Stimulated activated memory B cell treated with anti-CD40 and anti-IgM and Interleukin-4, amounts not matched to agents 10 μg/mL and 1 μg/mL and 100 μg/mL, for 72 hours (primary cell): Measurements from ENCODE around the gene MBP.
A peak's percentile ranks its signal among the peaks of the same experiment; 100 is the strongest.
"Not testable (repeated sequence)": the region's sequence is repeated elsewhere in the genome, so short reads cannot be mapped to it uniquely, and the experiment has no call there.

Experiments used
- ATAC-seq: fragments of 150-1000 bp; cut with Tn5 transposase; 2 replicates; pipeline ENCODE4 v1.10.0; 2021
- H3K27ac Mint-ChIP-seq: one replicate; pipeline ENCODE4 v1.8.0; 2022; ENCODE audit warnings: mild to moderate bottlenecking, mixed read lengths
- H3K27me3 Mint-ChIP-seq: one replicate; pipeline ENCODE4 v1.8.0; 2022; ENCODE audit warnings: mixed read lengths
- H3K36me3 Mint-ChIP-seq: one replicate; pipeline ENCODE4 v1.8.0; 2022; ENCODE audit warnings: mixed read lengths
- H3K4me1 Mint-ChIP-seq: one replicate; pipeline ENCODE4 v1.8.0; 2022; ENCODE audit warnings: mixed read lengths
- H3K4me3 Mint-ChIP-seq: one replicate; pipeline ENCODE4 v1.8.0; 2022; ENCODE audit warnings: mild to moderate bottlenecking, moderate library complexity, mixed read lengths
- H3K9me3 Mint-ChIP-seq: one replicate; pipeline ENCODE4 v1.8.0; 2022; ENCODE audit warnings: mixed read lengths

The MBP gene

DNA sequence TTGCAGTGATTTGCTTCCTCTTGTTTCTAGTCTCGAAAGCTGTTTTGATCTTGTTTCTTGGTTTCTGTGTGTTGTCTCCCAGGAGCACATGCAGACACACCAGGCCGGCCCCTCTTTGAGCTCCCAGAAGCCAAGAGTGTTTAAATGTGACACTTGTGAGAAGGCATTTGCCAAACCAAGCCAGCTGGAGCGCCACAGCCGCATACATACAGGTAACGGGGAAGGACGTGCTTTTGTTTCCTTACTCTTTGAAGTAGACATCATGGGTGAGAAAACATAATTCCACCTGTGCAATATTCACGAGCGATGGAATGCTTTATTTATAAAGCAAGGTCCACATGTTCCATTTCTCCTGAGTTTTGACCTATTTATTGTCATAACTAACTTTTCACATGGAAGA is 173.0 kb downstream of the MBP start:
- Mint-ChIP-seq H3K4me1 (peaks cover 8% of the 10 kb centered on the region), H3K27ac (peak overlapping the region; percentile 13), H3K4me3 (no peak overlapping the region), H3K27me3 (no peaks in the 10 kb centered on the region), H3K9me3 (peaks cover 3% of the 10 kb centered on the region), H3K36me3 (peaks cover 79% of the 10 kb centered on the region)
- no peak for ATAC-seq

DNA sequence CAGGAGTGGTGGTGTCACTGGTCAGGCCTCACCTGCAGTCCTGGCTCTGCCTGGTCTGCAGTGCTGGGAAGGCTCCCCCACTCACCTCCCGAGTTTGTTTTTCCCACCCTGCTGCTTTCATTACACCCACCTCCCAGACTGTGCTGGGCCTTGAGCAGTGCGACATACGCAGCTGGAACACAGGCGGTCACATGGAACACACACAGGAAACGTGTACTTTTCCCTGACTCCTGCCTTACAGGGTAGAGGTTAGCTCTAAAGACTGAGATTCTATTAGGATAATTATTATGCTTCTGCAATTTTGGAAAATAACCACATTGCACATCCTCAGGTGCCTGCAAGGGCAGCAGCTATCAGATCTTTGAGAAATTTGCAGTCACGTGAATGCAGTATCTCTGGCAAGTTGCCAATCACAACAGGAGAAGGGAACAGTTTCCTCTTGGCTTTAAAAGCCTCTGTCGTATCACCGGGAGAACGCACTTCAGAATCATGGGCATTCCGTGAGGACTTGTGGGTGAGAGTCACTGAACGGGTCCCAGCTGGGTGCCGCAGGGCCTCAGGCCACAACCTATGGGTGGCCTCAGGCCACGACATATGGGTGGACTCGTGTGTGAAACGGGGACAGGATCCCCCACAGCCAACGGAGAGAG is 173.8 kb downstream of the MBP start:
- Mint-ChIP-seq H3K4me1 (peaks cover 8% of the 10 kb centered on the region), H3K36me3 (peaks cover 75% of the 10 kb centered on the region), H3K27ac (peak overlapping the region; percentile 13), H3K27me3 (no peaks in the 10 kb centered on the region), H3K9me3 (peaks cover under 1% of the 10 kb centered on the region), H3K4me3 (no peak overlapping the region)
- no peak for ATAC-seq

DNA sequence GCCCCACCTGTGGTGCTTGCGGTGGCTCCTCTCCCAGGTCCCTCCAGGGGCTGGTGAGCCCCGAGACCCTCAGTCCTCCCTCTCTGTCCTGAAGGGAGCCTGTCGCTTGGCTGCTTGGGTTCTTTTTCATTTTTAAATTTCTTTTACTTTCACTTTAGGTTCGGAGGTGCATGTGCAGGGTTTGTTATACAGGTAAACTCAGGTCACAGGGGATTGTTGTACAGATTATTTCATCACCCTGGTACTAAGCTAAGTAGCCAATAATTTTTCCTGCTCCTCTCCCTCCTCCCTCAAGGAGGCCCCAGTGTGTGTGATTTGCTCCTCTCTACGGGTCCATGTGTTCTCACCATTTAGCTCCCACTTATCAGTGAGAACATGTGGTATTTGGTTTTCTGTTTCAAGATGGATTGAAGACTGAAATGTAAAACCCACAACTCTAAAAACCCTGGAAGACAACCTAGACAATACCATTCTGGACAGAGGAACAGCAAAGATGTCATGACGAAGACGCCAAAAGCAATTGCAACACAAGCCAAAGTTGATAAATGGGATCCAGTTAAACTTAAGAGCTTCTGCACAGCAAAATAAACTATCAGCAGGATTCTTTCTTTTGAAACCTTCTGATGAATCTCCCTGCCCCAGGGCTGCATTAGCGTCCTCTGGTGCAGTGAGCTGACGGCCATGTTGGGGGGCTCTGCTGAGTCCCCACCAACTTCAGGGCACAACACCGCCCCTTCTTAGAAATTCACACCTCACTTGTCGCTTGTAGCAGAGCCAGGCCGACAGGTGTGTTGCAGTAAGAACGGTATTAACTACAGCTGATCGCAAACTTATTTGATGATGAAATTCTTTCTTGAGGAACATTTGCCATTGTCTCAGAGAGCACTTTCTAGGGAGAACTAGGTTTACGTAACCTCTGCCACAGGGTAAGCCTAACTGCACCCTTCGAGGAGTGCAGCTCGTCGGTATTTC is 174.9 kb downstream of the MBP start:
- H3K4me3 Mint-ChIP-seq = no peak overlapping the region
- no peaks in the 10 kb centered on the region for H3K27me3 Mint-ChIP-seq
- no peak for ATAC-seq
- peaks cover 71% of the 10 kb centered on the region for H3K36me3 Mint-ChIP-seq
- no peaks in the 10 kb centered on the region for H3K9me3 Mint-ChIP-seq
- H3K27ac Mint-ChIP-seq = peak overlapping the region; percentile 66
- peaks cover 8% of the 10 kb centered on the region for H3K4me1 Mint-ChIP-seq

DNA sequence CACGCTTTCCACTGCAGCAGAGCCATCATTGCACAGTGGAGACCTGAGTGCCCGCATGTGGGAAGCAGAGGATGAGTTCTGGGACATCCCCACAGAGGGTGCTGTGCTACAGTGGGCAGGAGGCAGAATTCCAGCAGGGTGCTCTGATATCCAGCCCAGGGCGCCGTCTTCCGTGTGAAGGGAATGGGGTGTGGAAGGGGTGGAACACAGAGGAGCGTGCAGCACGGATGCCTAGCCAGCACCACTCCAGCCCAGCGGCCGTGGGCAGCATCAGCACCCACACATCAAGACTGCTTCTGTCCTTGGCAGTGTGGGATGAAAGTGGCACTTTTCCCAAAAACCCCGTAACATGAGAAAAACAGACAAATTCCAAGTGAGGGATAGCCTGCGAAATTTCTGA is 175.9 kb downstream of the MBP start:
- Mint-ChIP-seq H3K9me3 (no peaks in the 10 kb centered on the region), H3K27ac (peak overlapping the region; percentile 66), H3K36me3 (peaks cover 69% of the 10 kb centered on the region), H3K4me3 (no peak overlapping the region), H3K27me3 (no peaks in the 10 kb centered on the region), H3K4me1 (peaks cover 8% of the 10 kb centered on the region)
- ATAC-seq = no peak

DNA sequence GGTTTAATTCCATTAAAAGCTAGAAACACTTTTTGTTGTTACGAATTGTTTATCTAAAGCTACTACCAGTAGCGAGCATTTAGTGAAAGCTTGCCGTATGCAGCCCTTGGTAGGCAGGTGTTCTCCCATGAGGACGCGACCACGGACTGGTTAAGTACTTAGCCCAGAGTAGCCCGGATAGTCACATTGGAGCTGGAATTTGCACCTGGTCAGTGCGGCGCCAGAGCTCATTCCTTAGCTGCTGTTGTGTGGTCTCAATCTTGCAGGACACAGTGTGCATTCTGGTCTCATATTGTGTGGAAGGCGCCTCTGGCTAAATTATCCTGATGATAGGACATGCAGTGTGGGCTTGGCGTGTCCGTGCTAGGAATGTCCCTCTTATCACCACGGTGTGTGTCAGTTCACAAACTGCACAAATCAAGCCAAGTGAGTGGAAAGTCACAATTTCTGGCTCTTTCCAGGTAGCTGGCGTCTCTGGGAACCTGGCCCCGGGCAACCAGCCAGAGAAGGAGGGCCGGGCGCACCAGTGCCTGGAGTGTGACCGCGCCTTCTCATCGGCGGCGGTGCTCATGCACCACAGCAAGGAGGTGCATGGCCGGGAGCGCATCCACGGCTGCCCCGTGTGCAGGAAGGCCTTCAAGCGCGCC is 176.9 kb downstream of the MBP start:
- H3K4me3 Mint-ChIP-seq = no peak overlapping the region
- H3K9me3 Mint-ChIP-seq = no peaks in the 10 kb centered on the region
- no peak for ATAC-seq
- H3K27me3 Mint-ChIP-seq = no peaks in the 10 kb centered on the region
- H3K36me3 Mint-ChIP-seq = peaks cover 67% of the 10 kb centered on the region
- H3K27ac Mint-ChIP-seq = no peak overlapping the region
- H3K4me1 Mint-ChIP-seq = peaks cover 7% of the 10 kb centered on the region

DNA sequence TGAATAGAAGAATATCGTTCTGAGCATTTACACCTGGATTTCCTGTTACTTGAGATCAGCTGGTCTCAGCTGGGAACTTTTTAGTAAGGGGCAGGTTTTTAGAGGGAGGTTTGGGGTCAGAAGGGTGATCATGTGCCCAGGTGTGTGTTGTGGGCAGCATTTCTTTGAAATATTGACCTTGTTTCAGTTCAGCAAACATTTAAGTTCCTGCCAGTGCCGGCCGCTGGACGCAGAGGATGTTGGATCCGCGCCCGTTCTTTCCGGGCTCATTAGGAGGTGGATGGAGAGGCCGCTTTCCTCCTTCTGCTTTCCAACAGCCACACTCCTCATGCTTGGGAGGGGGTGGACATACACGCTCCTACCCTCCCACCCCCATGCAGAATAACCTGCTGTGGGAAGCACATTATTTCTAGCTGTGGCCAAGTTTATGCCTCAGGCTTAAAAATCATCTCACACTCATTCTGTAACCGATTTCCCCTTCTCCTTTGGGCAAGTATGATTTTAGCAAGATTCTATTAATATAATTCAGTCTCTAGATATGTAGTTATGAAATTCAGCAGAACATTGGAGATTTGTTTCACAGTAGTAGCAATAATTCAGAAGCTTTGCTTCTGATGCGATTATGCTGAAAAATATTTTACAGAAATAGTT is 178.9 kb downstream of the MBP start:
- peaks cover 60% of the 10 kb centered on the region for H3K36me3 Mint-ChIP-seq
- H3K9me3 Mint-ChIP-seq = no peaks in the 10 kb centered on the region
- H3K27me3 Mint-ChIP-seq = no peaks in the 10 kb centered on the region
- no peaks in the 10 kb centered on the region for H3K4me1 Mint-ChIP-seq
- H3K4me3 Mint-ChIP-seq = no peak overlapping the region
- H3K27ac Mint-ChIP-seq = peak overlapping the region; percentile 32
- ATAC-seq = no peak

DNA sequence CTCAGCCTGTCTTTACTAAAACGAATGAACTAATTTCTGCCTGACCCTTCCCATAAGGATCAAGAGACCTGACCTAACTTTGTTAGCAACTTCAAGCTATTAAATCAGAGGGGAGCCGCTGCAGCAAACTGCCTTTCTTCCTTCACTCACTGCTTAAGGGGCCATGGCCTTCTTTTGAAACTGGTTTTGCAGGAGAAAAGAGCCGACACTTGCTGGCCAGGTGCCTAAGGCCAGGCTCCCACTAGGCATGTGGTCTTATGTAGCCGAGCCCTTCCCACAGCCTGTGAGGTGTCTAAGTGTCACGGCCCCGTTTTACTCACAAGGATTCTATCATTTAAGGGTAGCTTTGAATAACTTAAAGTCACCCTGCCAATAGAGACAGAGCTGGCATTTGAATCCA is 179.4 kb downstream of the MBP start:
- H3K27ac Mint-ChIP-seq = peak overlapping the region; percentile 32
- H3K27me3 Mint-ChIP-seq = no peaks in the 10 kb centered on the region
- no peaks in the 10 kb centered on the region for H3K4me1 Mint-ChIP-seq
- no peak for ATAC-seq
- H3K4me3 Mint-ChIP-seq = no peak overlapping the region
- H3K36me3 Mint-ChIP-seq = peaks cover 66% of the 10 kb centered on the region
- no peaks in the 10 kb centered on the region for H3K9me3 Mint-ChIP-seq

DNA sequence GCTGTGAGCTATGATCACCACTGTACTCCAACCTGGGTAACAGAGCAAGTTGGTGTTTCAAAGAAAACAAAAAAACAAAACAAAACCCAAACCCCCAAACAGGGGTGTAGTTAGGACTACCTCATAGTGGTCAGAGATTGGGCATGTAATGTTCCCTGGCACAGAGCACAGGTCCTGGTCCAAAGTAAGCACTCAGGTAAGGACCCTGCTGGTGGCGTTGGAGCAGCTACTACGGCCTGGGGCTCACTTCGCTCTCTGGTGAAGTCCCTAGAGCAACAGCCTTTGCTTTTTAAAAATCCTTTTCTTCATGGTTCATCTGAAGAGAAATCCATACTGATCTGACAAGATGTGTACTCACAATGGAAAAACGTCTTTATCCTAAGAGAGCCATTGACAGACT is 179.8 kb downstream of the MBP start:
- Mint-ChIP-seq H3K4me3 (no peak overlapping the region), H3K36me3 (peaks cover 66% of the 10 kb centered on the region), H3K27me3 (no peaks in the 10 kb centered on the region), H3K27ac (peak overlapping the region; percentile 32), H3K4me1 (no peaks in the 10 kb centered on the region), H3K9me3 (no peaks in the 10 kb centered on the region)
- no peak for ATAC-seq

DNA sequence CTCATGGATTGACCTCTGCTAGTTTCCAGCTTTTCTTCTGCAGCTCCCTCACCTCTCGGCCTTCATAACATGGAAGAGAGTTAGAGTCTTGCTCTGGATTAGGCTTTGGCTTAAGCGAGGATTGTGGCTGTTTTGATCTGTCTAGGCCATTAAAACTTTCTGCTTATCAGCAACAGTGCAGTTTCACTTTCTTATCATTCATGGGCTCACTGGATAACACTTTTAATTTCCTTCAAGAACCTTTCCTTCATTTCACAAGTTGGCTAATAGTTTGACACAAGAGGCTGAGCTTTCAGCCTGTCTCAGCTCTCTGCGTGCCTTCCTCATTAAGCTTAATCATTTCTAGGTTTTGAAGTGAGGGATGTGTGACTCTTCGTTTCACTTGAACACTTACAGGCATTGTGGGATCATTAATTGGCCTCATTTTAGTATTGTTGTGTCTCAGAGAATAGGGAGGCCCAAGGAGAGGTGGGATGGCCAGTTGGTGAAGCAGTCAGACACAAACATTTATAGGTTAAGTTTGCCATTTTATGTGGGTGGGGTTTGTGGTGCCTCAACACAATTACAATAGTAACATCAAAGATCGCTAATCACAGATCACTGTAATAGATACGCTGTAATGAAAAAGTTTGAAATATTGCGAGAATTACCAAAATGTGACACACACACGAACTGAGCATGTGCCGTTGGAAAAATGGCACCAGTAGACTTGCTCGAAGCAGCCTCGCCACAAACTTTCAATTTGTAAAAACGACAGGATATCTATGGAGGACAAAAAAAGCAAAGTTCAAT is 180.9 kb downstream of the MBP start:
- peak overlapping the region; percentile 10 for H3K27ac Mint-ChIP-seq
- H3K4me1 Mint-ChIP-seq = no peaks in the 10 kb centered on the region
- no peaks in the 10 kb centered on the region for H3K27me3 Mint-ChIP-seq
- peaks cover under 1% of the 10 kb centered on the region for H3K9me3 Mint-ChIP-seq
- ATAC-seq = no peak
- no peak overlapping the region for H3K4me3 Mint-ChIP-seq
- peaks cover 66% of the 10 kb centered on the region for H3K36me3 Mint-ChIP-seq

DNA sequence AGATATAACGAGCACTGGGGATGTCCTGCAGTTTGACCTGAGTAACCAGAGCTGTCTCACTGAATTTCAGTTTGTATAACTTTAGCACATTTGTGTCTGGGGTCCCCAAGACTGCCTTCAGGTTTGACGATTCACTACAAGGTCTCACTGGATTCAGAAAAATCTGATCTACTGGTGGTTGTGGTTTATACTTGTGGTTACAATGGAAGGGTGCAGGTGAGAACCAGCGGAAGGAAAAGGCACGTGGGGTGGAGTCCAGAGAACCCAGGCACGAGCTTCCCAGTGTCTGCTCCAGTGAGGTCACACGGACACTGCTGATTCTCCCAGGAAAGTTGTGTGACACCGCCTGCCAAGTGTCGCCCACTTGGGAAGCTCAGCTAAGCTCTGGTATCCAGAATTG is 184.2 kb downstream of the MBP start:
- ATAC-seq = no peak
- no peaks in the 10 kb centered on the region for H3K27me3 Mint-ChIP-seq
- peaks cover 64% of the 10 kb centered on the region for H3K36me3 Mint-ChIP-seq
- no peak overlapping the region for H3K27ac Mint-ChIP-seq
- H3K9me3 Mint-ChIP-seq = peaks cover 9% of the 10 kb centered on the region
- H3K4me1 Mint-ChIP-seq = peaks cover 6% of the 10 kb centered on the region
- no peak overlapping the region for H3K4me3 Mint-ChIP-seq

DNA sequence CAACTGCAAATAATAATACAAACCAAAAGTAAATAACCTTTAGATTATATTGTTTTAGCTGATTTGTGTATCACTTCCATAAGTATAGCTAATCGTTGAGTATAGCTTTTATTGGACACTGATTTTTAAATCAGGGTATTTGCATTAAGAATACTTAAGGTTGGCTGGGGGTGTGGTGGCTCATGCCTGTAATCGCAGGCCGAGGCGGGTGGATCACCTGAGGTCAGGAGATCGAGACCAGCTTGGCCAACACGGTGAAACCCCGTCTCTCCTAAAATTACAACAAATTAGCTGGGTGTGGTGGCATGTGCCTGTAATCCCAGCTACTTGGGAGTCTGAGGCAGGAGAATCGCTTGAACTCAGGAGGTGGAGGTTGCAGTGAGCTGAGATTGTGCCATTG is 188.2 kb downstream of the MBP start:
- H3K4me1 Mint-ChIP-seq, H3K4me3 Mint-ChIP-seq, ATAC-seq, H3K9me3 Mint-ChIP-seq, H3K27me3 Mint-ChIP-seq, H3K27ac Mint-ChIP-seq: not testable (repeated sequence)
- H3K36me3 Mint-ChIP-seq = peaks cover 36% of the 10 kb centered on the region

DNA sequence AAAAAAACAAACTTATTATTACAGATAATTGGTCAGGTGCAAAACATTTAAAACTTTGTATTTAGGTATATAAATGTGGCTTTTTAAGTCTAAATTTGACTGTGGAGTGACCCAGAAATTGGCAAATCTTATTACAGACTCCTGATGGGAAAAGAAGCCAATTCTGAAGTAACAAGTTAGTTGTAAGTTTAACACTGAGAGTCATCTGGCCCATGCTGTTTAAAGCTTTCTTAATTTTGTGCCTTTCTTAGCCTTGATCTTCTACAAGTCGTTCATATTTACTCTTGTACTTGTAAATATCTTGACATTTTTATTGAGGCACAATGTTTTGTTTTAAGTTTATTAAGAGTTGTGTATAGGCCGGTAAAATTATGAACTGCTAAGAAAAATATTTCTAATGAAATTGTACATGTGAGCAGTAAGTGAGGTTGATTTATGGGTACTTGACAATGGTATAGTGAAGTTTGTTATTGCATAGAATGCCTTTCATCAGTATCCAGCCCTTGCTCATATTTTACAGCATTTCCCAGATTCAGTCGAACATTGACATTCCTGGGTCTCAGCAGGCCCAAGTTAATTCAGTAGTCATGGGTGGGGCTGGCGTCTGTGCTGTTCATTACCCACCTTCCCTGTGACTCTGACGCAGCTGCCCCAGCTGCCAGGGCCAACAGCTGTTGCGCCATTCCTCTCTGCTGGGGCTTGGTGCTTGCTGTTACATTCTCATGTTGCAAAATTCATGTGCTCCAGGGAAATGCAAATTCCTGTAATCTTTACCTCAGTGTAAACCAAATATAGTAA is 188.8 kb downstream of the MBP start:
- peaks cover 40% of the 10 kb centered on the region for H3K36me3 Mint-ChIP-seq
- ATAC-seq = no peak
- peaks cover 9% of the 10 kb centered on the region for H3K9me3 Mint-ChIP-seq
- no peak overlapping the region for H3K4me3 Mint-ChIP-seq
- no peak overlapping the region for H3K27ac Mint-ChIP-seq
- no peaks in the 10 kb centered on the region for H3K27me3 Mint-ChIP-seq
- H3K4me1 Mint-ChIP-seq = peaks cover 10% of the 10 kb centered on the region

DNA sequence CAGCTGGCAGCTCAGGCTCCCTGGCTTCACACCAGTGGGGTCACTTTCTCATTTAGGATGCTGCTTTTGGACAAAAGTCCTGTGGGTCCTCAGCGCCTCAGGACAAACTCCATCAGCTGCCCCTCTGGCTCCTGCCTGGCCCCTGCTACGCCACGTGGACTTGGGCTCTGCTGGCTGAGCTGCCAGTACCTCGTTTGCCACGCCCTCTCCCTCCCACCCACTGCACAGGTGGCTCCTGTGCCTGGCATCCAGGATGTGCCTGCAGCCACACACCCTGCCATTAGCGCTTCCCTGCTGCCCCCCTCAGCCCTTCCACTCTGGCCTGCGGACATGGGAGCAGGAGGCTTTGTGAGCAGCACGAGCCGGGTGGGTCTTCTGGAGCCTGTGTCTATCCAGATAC is 191.3 kb downstream of the MBP start:
- Mint-ChIP-seq H3K4me1 (peaks cover 15% of the 10 kb centered on the region), H3K4me3 (no peak overlapping the region), H3K27me3 (no peaks in the 10 kb centered on the region), H3K36me3 (peaks cover 35% of the 10 kb centered on the region), H3K9me3 (peaks cover 5% of the 10 kb centered on the region), H3K27ac (no peak overlapping the region)
- ATAC-seq = no peak

DNA sequence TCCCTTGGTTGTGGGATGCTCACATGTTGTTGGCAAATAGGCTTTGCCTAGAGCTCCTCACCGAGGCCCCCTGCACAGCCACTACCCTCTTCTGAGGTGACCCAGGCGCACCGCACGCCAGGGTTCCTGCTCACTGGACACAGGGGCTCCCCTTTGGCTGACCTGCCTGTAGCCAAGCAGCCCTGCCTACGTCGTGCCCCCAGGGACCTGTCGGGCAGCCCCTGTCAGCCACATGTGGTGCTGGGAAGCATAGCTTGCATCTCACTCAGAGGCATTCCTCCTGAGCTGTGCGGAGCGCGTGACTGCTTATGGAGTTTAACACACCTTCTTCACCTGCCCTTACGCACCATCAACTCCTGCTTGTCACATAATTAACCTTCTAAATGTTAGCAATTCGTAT is 194.0 kb downstream of the MBP start:
- Mint-ChIP-seq H3K36me3 (peaks cover 40% of the 10 kb centered on the region), H3K27ac (peak overlapping the region; percentile 64), H3K4me3 (no peak overlapping the region), H3K9me3 (no peaks in the 10 kb centered on the region), H3K4me1 (peaks cover 13% of the 10 kb centered on the region), H3K27me3 (no peaks in the 10 kb centered on the region)
- peak; percentile 70 for ATAC-seq
